NCI-H345 treated with DMSO at 0.1 percent for 48 hours (cell line): ENCODE measurements around the gene KRTAP5-2.
"Not testable (repeated sequence)": the region's sequence is repeated elsewhere in the genome, so short reads cannot be mapped to it uniquely, and the experiment has no call there.

ENCODE experiments used
- DNase-seq: peaks from one replicate; lab custom pipeline; 2025; ENCODE audit not compliant: unreplicated experiment; lab: John Stamatoyannopoulos, UW

The KRTAP5-2 gene

DNA sequence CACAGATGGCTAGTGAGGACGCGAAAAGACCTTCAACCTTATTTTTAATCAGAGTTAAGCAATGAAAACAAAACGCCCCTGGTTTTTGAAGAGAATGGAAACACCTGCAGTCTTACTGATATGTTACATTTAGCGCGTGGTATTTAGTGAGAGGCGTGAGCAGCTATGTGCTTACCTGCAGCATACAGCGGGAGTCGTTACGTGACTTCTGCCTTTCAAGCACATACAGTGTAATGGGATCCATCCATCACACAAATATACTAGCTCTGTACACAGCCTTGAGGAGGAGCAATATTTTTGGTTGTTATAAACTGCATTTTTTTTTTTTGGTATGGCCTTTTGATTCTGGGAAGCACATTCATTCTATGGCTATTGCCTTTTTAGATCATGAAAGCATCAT lies 5.5 kb downstream of the KRTAP5-2 start:
- no peak for DNase-seq

DNA sequence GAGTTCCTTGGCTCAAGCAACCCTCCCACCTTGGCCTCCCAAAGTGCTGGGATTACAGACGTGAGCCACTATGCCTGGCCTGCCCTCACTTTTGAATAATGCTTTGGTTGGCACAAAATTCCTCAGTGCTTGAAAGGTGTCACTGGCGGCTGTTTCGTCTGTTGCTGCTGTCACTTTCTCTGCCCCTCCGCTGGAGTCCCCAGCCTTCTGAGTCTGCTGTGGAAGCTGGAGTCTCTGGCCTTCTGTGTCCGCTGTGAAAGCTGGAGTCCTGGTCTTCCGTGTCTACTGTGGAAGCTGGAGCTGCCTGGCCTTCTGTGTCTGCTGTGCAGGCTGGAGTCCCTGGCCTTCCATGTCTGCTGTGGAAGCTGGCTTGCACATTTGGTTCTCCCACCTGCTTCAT lies 8.1 kb downstream of the KRTAP5-2 start:
- no peak for DNase-seq

DNA sequence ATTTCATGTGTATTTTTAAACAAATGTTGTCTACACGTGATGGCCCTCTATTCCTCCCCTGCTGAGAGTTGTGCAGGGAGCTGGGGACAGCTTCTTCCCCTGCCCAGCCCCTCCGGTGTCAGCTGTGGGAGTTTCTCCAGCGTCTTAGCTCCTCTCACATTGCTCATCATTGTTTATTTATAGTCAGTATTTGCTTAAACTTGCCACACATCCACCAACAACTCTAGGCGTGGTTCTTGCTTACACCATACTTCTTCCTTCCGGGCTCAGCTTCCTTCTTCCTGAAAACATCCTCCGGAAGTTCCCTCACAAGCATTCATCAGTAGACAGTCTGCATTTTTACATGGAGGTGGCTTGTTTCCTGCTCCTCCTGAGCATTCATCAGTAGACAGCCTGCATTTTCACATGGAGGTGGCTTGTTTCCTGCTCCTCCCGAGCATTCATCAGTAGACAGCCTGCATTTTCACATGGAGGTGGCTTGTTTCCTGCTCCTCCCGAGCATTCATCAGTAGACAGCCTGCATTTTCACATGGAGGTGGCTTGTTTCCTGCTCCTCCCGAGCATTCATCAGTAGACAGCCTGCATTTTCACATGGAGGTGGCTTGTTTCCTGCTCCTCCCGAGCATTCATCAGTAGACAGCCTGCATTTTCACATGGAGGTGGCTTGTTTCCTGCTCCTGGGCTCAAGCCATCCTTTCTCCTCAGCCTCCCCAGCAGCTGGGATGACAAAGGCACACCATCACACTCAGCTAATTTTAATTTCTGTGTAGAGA lies 8.7 kb downstream of the KRTAP5-2 start:
- not testable (repeated sequence) for DNase-seq

GRCh38 chr11:1586699-1587098 lies 11.4 kb downstream of the KRTAP5-2 start:
- DNase-seq: no peak

DNA sequence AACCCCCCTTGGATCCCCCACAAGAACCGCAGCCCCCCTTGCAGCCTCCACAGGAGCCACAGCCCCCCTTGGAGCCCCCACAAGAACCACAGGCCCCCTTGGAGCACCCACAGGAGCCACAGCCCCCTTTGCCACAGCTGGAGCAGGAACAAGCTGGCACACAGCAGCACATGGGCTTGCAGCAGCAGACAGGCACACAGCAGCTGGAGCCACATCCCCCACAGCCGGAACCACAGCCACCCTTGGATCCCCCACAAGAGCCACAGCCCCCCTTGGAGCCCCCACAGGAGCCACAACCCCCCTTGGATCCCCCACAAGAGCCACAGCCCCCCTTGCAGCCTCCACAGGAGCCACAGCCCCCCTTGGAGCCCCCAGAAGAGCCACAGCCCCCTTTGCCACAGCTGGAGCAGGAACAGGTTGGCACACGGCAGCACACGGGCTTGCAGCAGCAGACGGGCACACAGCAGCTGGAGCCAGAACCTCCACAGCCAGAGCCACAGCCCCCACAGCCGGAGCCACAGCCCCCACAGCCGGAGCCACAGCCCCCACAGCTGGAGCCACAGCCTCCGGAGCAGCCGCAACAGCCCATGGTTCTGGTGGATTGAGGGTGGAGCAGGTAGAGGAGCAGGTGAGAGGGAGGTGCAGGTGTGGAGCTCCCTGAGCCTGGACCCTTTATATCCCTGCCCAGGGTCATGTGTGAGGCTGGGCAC lies 13.3 kb downstream of the KRTAP5-2 start, which contains the start of gene KRTAP5-1:
TSS of gene KRTAP5-1 (minus strand) at position 623 of the 710 bp plus-strand sequence. CDS start at position 589, 34 bp downstream.
- not testable (repeated sequence) for DNase-seq

DNA sequence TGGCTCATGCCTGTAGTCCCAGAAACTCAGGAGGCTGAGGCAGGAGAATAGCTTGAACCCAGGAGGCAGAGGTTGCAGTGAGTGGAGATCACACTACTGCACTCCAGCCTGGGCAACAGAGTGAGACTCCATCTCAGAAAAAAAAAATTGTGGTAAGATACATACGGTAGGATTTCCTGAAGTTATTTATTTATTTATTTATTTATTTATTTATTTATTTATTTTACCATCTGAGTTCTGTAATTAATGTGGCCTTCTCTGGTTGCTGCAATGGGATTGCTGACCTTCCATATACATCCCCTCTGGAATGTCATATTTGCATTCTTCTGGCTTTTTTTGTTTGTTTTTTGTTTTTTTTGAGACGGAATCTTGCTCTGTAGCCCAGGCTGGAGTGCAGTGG lies 15.2 kb downstream of the KRTAP5-2 start:
- not testable (repeated sequence) for DNase-seq

DNA sequence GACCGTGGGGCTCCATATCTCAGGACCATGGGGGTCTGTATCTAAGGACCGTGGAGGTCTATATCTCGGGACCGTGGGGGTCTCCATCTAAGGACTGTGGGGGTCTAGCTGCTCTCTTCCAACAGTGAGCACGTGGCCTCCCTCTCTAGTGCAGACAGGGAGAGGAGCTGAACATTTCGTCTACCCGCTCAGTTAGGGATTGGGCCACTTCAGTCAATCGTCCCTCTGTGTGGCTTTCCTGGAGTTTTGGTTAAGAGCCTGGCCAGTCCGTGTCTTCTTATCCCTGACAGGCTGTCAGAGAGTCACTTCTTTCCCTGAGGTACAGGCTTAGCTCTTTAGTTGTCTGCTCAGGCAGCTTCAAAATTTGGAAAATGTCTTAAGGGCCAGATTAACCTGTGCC lies 16.1 kb downstream of the KRTAP5-2 start:
- no peak for DNase-seq

DNA sequence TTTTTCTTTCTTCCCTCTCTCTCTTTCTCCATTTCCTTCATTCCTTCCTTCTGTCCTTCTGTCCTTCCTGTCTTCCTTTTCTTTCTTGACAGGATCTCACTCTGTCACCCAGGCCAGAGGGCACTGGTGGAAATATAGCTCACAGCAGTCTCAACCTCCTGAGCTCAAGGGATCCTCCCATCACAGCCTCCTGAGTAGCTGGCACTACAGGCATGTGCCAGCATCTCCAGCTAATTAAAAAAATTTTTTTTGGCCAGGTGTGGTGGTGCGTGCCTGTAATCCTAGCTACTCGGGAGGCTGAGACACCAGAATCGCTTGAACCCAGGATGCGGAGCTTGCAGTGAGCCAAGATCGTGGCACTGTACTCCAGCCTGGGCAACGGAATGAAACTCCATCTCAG lies 21.3 kb downstream of the KRTAP5-2 start:
- DNase-seq: no peak

- not testable (repeated sequence) for DNase-seq
Measured at GRCh38 chr11:1575756-1576155, 22.3 kb downstream of the KRTAP5-2 start.

DNA sequence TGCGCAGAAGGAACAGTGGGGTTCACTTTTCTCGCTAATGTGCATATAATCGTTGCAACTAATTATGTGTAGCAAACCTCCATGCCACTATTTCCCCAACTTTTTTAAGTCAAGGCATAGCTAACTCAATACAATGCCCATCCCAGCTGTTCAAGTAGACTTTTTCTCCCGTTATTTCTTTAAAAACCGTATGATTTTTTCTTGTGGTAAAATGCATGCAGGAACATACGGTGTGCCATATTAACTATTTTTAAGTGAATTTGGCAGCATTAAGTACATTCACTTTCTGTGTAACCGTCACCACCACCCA lies 23.2 kb downstream of the KRTAP5-2 start:
- DNase-seq: no peak

DNA sequence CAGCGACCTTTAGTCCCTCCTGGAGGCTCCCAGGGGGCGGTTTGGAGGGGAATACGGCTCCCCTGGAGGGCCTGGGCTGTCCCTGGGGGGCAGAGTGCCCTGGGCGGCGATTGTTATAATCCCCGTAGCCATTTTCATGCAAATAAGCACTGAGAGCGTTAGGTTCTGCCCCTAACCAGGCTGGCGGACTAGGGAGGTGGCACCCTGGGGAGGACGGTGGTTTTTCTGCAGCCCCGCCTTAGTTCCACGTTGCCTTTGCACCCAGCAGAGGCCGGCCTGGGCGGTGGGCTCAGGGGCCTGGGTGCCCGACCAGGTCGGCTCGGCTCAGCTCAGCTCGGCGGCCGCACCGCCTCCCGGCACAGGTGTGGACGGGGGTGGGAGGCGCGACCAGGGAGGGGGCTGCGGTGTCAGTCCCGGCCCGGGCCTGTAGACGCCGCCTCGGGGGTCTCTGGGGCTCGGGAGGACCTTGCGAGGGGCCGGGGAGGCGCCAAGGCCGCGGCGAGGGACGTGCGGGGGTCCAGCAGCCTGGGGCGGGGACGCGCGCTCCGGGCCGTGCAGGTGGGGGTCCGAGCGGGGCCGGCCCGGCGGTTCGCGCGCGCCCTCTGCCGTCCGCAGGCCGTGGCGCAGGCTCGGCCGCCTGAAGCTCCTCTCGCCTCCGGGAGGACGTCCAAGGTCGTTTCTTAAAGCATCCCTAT lies 23.7 kb downstream of the KRTAP5-2 start:
- DNase-seq: peak; percentile 85

GRCh38 chr11:1573903-1574237 lies 24.2 kb downstream of the KRTAP5-2 start:
- DNase-seq: no peak

GRCh38 chr11:1573077-1573902 lies 24.8 kb downstream of the KRTAP5-2 start:
- peak; percentile 63 for DNase-seq

- DNase-seq: peak; percentile 69
Measured at GRCh38 chr11:1572197-1573076, 25.7 kb downstream of the KRTAP5-2 start, which contains the start of gene DUSP8. TSS of gene DUSP8 (minus strand) at chr11:1572271. CDS start at chr11:1565826, 6,445 bp downstream.

DNA sequence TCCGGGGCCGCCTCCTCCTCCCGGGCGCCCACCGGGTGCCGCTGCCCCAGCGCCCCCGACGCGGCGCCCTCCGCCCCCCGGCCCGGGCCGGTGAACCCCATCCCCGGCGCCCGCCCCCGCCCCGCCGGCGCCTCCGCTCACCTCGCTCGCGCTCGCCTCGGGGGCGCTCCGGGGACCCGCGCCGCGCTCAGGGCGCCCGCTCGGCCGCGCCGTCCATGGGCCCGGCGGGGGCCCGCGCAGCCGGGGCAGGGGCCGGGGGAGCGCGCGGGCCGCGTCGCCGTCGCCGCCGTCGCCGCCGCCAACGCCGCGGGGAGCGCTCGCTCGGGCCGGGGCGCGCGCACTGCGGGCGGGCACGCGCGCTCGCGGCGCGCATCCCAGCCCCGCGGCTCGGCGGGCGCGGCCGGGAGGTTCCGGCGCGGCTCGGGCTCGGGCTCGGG lies 26.3 kb downstream of the KRTAP5-2 start:
- DNase-seq: no peak

DNA sequence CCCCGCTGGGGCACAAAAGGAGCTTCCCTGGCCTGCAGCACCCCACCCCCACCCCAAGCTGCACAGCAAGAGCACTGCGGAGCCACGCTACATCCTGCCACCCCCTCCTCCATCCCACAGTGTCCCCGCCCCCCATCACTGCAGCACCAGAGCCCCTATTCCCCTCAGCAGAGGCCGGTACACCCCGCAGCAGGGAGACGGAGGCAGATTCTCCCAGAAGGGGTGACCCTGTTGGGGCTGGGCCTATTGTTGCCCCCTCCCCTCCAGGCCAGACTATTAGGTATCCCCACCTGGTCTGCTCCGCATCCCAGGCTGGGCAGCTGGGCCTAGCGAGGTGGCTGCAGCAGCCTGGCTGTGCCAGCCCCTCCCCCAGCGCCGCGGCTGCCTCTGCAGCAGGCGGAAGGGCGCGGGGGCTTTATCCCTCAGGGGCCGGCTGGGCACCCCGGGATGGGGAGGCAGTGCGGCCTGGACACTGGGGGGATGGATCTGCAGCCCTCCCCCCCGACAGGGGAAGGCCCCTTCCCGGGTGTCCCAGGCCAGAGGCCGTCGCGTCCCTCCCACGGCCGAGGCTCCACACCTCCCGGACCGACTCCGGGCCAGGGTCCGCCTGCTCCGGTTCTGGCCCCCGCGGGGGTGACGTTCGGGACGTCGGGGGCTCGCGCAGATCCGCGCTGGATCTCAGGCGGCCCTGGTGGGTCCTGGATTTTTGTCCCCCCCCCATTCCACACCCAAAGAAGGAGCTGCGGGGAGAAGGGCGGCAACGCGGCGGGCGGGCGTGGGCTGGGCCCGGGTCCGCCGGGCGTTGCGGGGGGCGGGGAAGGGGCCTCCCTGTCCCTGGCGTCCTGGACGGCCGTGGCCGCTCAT lies 27.0 kb downstream of the KRTAP5-2 start:
- no peak for DNase-seq

DNA sequence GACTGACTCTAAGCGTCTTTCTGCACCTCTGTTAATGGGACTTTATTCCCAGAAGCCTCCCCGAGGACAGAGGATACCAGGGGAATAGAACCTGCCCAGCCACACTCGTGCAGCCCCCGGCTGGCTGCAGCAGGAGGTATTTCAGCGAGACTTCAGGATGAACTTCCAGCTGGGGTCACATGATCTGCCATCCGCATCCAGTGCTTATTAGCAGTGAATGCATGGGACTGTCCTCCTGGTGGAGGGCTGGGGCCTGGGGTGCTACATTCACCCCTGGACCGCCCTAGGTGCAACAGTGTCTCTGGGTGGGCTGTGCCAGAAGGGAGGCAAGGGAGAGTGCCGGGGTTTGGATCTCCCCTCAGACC lies 27.6 kb downstream of the KRTAP5-2 start:
- no peak for DNase-seq

DNA sequence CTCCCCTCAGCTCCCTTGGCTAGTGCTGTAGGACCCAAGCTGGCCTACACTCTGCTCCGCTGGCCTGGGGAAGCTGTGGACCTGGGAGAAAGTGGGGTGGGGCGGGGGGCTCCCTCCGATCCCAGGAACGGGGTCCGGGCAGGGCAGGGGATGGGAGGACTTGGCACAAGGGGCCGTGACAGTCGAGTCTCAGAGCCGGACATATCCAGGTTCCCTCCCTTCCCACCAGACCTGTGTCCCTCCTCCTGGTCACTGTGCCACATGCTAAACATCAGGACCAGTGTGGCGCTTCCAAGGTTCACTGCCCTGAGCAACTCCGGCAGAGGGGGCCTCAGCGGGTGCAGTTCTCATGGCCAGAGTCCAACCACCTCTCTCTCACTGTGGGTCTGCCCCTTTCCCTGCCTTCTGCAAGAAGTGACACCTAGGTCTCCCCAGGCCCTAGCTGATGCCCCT lies 28.1 kb downstream of the KRTAP5-2 start:
- DNase-seq: no peak

GRCh38 chr11:1569251-1569780 lies 28.8 kb downstream of the KRTAP5-2 start:
- no peak for DNase-seq
